ELR (cell line): Measurements from ENCODE around the gene CABLES1.
"Not testable (repeated sequence)": the region's sequence is repeated elsewhere in the genome, so short reads cannot be mapped to it uniquely, and the experiment has no call there.

Experiments
- DNase-seq: peaks from one replicate; pipeline ENCODE4 v3.0.0-alpha.2; 2015; ENCODE audit warnings: low read depth

Gene CABLES1

GRCh38 chr18:23266717-23267446, 131.6 kb downstream of the CABLES1 start:
- DNase-seq = no peak

- DNase-seq = no peak
These were observed 132.1 kb downstream of the CABLES1 start for GRCh38 chr18:23267447-23267776.

DNA sequence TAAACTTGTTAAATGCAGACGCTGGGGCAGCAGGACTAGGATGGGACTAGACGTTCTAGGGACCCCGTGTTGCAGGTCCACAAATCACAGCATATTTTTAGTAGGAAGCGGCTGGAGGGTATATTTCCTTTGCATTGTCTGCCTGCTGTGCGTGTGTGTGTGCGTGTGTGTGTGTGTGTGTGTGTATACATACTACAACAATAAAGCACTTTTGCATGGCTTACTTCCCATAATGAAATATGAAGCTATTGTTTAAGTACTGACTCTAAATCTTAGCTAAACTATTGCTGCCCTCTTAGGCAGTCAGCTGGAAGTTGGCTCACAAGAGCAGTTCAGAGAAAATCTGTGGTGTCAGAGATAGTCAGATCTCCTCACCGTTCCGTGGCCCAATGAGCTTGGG, 133.4 kb downstream of the CABLES1 start:
- no peak for DNase-seq

DNA sequence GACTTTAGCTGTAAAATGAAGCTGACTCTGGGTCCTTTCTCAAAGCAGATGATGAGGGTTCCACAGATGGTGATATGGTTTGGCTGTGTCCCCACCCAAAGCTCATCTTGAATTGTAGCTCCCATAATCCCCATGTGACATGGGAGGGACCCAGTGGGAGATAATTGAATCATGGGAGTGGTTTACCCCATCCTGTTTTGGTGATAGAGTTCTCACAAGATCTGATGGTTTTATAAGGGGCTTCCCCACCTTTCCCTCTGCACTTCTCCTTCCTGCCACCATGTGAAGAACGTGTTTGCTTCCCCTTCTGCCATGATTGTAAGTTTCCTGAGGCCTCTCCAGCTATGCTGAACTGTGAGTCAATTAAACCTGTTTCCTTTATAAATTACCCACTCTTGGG, 133.8 kb downstream of the CABLES1 start:
- DNase-seq = not testable (repeated sequence)

- DNase-seq = no peak
These were observed 134.6 kb downstream of the CABLES1 start for GRCh38 chr18:23269928-23270327.

DNA sequence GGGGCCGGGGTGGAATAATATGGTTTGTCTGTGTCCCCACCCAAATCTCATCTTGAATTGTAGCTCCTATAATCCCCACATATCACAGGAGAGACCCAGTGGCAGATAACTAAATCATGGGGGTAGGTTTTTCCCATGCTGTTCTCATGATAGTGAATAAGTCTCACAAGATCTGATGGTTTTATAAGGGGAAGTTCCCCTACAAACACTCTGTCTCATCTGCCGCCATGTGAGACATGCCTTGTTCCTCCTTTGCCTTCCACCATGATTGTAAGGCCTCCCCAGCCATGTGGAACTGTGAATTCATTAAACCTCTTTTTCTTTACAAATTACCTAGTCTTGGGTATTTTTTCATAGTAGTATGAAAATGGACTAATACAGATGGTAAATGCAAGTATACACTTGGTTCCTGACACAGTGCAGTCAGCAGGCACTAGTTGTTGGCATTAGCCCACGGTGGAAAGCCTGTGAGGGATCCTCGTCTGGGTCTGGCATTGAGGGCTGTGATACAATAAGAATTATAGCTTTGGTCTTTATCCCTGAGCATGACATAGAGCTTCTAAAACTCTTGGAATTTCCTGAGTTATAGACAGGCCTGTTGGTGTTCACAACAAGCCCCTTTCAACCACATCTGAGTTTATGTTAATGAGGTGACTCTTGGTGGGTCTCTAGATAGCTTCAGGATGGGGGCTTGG, 135.8 kb downstream of the CABLES1 start:
- DNase-seq = no peak

GRCh38 chr18:23272498-23273232, 137.4 kb downstream of the CABLES1 start:
- no peak for DNase-seq

- DNase-seq = no peak
These were observed 138.2 kb downstream of the CABLES1 start for GRCh38 chr18:23273443-23273966.

DNA sequence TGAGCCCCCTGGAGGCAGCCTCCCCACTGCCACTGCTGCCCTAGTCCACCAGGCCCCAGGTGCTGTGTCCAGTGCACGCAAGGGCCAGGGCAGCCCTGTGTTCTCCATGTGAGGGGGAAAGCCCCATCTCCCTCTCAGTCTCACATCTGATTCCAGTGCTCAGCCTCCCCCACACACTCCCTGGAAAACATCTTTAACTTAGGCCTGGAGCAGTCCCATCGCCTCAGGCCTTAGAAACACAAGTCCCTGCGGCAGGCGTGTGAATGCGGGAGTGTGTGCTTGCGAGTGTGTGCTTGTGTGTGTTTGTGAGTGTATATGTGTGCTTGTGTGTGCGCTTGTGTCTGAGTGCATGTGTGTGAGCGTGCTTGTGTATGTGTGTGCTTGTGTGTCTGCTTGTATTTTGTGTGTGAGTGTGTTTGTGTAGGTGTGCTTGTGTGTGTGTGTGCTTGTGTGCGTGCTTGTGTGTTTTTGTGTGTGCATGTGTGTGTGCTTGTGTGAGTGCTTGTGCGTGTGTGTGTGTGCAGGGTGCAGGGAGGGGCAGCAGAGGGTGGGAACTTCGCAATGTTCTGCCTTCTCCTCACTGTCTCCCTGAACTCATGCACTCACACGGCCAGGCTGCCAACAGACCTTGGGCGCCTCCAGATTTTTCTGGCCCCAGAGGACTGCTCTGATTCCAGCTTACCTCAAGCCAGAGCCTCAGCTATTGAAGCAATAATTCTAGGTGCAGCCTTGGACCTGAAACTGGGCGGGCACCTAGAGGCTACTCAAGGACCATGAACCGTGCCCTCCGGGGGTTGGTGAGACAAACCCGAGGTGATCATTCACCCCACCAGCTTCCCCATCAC, 139.6 kb downstream of the CABLES1 start:
- no peak for DNase-seq

- DNase-seq = no peak
These were observed 141.2 kb downstream of the CABLES1 start for GRCh38 chr18:23276451-23276850.

DNA sequence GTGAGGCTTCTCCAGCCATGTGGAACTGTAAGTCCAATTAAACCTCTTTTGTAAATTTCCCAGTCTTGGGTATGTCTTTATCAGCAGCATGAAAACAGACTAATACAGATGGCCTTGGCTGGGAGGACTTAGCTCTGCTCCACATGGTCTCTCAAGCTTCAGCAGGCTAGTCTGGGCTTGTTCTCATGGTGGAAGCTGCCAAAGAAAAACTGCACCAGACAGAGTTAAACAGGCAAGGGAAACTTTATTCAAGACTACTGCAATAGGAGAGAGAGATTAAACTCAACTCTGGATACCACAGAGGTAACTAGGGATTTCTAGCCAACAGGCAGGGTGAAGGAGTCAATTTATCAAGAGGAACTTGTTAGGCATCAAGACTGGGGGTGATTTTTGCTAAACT, 142.1 kb downstream of the CABLES1 start:
- no peak for DNase-seq

GRCh38 chr18:23279931-23280330, 144.6 kb downstream of the CABLES1 start:
- no peak for DNase-seq

- no peak for DNase-seq
These were observed 145.6 kb downstream of the CABLES1 start for GRCh38 chr18:23280844-23281243.

GRCh38 chr18:23281626-23282436, 146.5 kb downstream of the CABLES1 start:
- DNase-seq = peak; percentile 88

- no peak for DNase-seq
These were observed 147.1 kb downstream of the CABLES1 start for GRCh38 chr18:23282437-23282781.

GRCh38 chr18:23283916-23284430, 148.7 kb downstream of the CABLES1 start:
- peak; percentile 90 for DNase-seq

DNA sequence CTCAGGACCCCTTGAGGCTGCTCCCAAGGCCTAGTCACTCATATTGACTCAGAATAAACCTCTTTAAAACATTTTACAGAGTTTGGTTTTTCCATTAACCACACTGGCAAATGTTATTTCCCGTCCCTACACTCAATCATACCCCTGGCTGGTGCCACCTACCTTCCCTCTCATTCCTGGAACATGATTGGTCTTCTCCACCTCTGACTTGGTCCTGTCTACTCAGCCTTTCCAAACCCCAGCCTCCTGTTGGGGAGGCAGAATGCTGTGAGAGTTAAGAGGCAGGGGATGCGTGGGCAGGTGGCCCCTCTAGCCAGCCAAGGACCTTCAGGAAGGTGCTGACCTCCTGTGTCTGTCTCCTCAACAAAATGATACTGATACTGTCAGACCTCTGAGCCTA, 149.3 kb downstream of the CABLES1 start:
- peak; percentile 38 for DNase-seq

DNA sequence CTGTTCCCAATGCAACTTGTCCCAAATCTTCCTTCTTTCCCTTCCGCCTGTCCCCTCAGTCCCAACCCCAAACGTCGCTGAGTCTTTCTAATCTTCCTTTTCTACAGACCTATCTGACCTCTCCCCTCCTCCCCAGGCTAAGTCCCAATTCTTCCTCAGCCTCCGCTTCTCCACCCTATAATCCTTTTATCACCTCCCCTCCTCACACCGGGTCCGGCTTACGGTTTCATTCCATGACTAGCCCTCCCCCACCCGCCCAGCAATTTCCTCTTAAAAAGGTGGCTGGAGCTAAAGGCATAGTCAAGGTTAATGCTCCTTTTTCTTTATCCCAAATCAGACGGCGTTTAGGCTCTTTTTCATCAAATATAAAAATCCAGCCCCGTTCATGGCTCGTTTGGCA, 150.3 kb downstream of the CABLES1 start:
- DNase-seq = not testable (repeated sequence)

- peak; percentile 42 for DNase-seq
These were observed 156.3 kb downstream of the CABLES1 start for GRCh38 chr18:23291456-23292205.

DNA sequence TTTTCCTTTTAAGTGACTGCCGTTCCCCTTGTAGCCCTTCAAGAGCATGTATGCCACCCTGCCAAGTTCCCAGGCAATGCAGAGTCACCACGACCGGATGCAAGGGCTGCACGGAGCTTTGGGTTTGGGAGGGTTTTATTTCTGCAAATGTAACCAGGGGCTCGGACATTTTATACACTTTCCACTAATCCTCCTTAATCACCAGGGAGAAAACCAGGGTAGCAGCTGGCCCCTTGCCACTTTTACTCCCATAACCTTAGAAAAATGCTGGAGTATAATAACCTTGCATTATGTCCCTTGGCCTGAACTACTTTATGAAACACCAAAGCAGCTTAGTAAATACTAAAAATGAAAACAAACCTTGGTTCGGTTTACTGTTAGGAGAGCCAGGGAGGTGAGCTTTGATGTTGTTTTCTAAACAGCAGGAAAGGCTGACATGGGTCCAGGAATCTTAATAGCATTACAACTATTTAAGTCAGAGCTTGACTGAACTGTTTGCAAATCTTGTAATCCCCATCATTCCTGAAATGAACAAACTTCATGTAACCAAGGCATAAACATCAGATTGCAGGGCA, 165.0 kb downstream of the CABLES1 start:
- no peak for DNase-seq
